AG04449 (cell line): ENCODE results near the gene PAFAH1B2.
A peak's percentile ranks its signal among the peaks of the same experiment; 100 is the strongest.

ENCODE experiments used
- CTCF ChIA-PET: fragments of 350-600 bp; formaldehyde crosslinking; extraction: SDS; loops from one replicate; lab custom pipeline; 2021; ENCODE audit warnings: antibody characterized with exemption; lab: Yijun Ruan, JAX
- POLR2A ChIA-PET: fragments of 400-600, 350-600 bp; formaldehyde crosslinking; extraction: SDS; loops from one replicate; lab custom pipeline; 2020; ENCODE audit warnings: antibody characterized with exemption, inconsistent platforms; lab: Yijun Ruan, JAX
- DNase-seq: peaks from one replicate; pipeline ENCODE4 v3.0.0-alpha.2; 2010; ENCODE audit warnings: low read depth, low spot score
- H3K4me3 ChIP-seq: 2 replicates; pipeline ENCODE4 v1.5.1; 2011; ENCODE audit warnings: low read depth, mild to moderate bottlenecking, control low read depth, low read length
- CTCF ChIP-seq: IDR thresholded peaks from one replicate; pipeline ENCODE4 v1.5.1; 2011; ENCODE audit warnings: mild to moderate bottlenecking, moderate library complexity, low read length, control low read depth, inconsistent platforms; ENCODE audit not compliant: insufficient read depth; ENCODE audit errors: missing control alignments

The PAFAH1B2 gene

DNA sequence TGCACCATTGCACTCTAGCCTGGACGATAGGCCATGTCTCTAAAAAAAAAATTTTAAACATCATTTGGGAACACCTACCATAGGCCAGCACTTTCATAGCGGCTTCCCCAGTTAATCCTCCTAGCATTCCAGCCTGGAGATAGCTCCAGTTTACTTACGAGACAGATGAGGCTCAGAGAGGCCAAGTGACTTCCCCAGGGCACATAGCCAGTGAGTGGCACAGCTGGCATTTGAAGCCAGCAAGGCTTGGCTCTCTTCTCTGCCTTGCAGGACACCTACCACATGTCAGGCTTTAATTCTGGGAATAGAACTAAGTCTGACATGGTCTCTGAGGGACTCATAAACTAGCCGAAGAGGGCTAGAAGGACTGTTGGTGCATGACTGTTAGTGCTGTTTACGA, 50.2 kb downstream of the PAFAH1B2 start:
- DNase-seq: no peak
- POLR2A ChIA-PET: interaction anchor here (11.2 kb wide), 1 partner anchor 15 kb away, joined by 76 read pairs; the partner anchor contains the start of gene SIDT2
- no peak overlapping the region for H3K4me3 ChIP-seq
- no peak for TF ChIP-seq CTCF
- CTCF ChIA-PET: interaction anchor here (11.5 kb wide), 1 partner anchor 13 kb away, joined by 133 read pairs; the partner anchor contains the start of gene SIDT2

- no peak overlapping the region for H3K4me3 ChIP-seq
- ChIA-PET CTCF (interaction anchor here (1.1 to 11.5 kb wide), 2 partner anchors 14 to 32 kb away, joined by 3 to 133 read pairs; partner anchors contain the start of gene SIDT2), POLR2A (interaction anchor here (0.6 to 11.2 kb wide), 3 partner anchors 10 to 17 kb away, joined by 3 to 76 read pairs (median 4); partner anchors contain the start of gene SIDT2)
- DNase-seq: no peak
- TF ChIP-seq CTCF: no peak
These were observed 51.2 kb downstream of the PAFAH1B2 start for GRCh38 chr11:117195258-117195657.

DNA sequence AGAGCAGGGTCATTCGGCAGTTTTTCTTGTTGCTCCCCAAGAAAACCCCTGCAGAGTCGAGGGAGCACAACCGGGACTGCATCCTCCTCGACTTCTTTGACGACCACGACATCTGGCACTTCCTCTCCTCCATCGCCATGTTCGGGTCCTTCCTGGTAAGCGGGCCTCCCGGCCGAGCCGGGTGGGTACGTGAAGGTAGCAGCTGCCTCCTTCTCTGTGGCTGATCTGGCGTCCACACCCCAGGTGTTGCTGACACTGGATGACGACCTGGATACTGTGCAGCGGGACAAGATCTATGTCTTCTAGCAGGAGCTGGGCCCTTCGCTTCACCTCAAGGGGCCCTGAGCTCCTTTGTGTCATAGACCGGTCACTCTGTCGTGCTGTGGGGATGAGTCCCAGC, 51.7 kb downstream of the PAFAH1B2 start:
- ChIA-PET CTCF (interaction anchor here (1.1 to 11.5 kb wide), 2 partner anchors 15 to 31 kb away, joined by 3 to 133 read pairs; partner anchors contain the start of gene SIDT2), POLR2A (interaction anchor here (0.6 to 11.2 kb wide), 3 partner anchors 9 to 17 kb away, joined by 3 to 76 read pairs (median 4); partner anchors contain the start of gene SIDT2)
- no peak for TF ChIP-seq CTCF
- DNase-seq: no peak
- no peak overlapping the region for H3K4me3 ChIP-seq

DNA sequence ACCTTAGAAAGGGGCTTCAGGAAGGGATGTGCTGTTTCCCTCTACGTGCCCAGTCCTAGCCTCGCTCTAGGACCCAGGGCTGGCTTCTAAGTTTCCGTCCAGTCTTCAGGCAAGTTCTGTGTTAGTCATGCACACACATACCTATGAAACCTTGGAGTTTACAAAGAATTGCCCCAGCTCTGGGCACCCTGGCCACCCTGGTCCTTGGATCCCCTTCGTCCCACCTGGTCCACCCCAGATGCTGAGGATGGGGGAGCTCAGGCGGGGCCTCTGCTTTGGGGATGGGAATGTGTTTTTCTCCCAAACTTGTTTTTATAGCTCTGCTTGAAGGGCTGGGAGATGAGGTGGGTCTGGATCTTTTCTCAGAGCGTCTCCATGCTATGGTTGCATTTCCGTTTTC, 52.9 kb downstream of the PAFAH1B2 start:
- ChIA-PET CTCF (interaction anchor here (1.0 to 11.5 kb wide), 5 partner anchors 16 to 118 kb away, joined by 3 to 133 read pairs (median 4); partner anchors contain the start of genes BACE1 and SIDT2), POLR2A (interaction anchor here (0.7 to 11.2 kb wide), 3 partner anchors 14 to 24 kb away, joined by 3 to 76 read pairs (median 16); partner anchors contain the start of gene SIDT2)
- no peak overlapping the region for H3K4me3 ChIP-seq
- no peak for TF ChIP-seq CTCF
- no peak for DNase-seq

- DNase-seq: no peak
- ChIA-PET POLR2A (interaction anchor here (0.6 to 11.2 kb wide), 5 partner anchors 14 to 54 kb away, joined by 3 to 76 read pairs (median 7); partner anchors contain the start of genes PAFAH1B2 and SIDT2), CTCF (interaction anchor here (0.6 to 11.5 kb wide), 8 partner anchors 17 to 118 kb away, joined by 3 to 133 read pairs (median 4); partner anchors contain the start of genes BACE1, PCSK7 and SIDT2)
- H3K4me3 ChIP-seq: peak overlapping the region; percentile 99
- TF ChIP-seq CTCF: peak; percentile 73
These were observed 53.7 kb downstream of the PAFAH1B2 start for GRCh38 chr11:117197516-117198456.
